GM18951 (cell line): ENCODE measurements around the gene SCIMP.
"Not testable (repeated sequence)": the region's sequence is repeated elsewhere in the genome, so short reads cannot be mapped to it uniquely, and the experiment has no call there.

ENCODE experiments used
- POLR2A ChIP-seq: IDR thresholded peaks from 4 replicates; pipeline ENCODE4 v1.6.1; 2011; ENCODE audit warnings: mild to moderate bottlenecking; ENCODE audit not compliant: insufficient read length, insufficient read depth; ENCODE audit errors: extremely low read depth
- in situ Hi-C: fragments of 300-500 bp; cut with MboI; formaldehyde crosslinking; loops from one replicate; pipeline ENCODE4 v1.12.0; 2022; ENCODE audit warnings: low sequenced_read_pairs, mixed read lengths, inconsistent platforms; ENCODE audit not compliant: unreplicated experiment

SCIMP gene

GRCh38 chr17:5191541-5192417 lies 42.9 kb downstream of the SCIMP start, which contains the start of gene ZNF594:
Gene ZNF594, minus strand, starts transcription at chr17:5191868. Its CDS starts 7,612 bp downstream, at chr17:5184256.
- in situ Hi-C loops, result no loop called here
- peak; percentile 96 for TF ChIP-seq POLR2A

- in situ Hi-C loops, result loop anchor here (10.0 kb wide), 2 partner anchors 51 to 89 kb away; partner anchors contain the start of gene SCIMP
- no peak for TF ChIP-seq POLR2A
These were observed 50.4 kb downstream of the SCIMP start for GRCh38 chr17:5184288-5184687.

- no peak for TF ChIP-seq POLR2A
- in situ Hi-C loops, result loop anchor here (10.0 kb wide), 2 partner anchors 51 to 89 kb away; partner anchors contain the start of gene SCIMP
These were observed 51.3 kb downstream of the SCIMP start for GRCh38 chr17:5183410-5183793.

- in situ Hi-C loops, result loop anchor here (10.0 kb wide), 2 partner anchors 52 to 88 kb away; partner anchors contain the start of gene SCIMP
These were observed 51.9 kb downstream of the SCIMP start for GRCh38 chr17:5182597-5183409.

GRCh38 chr17:5181509-5182305 lies 53.0 kb downstream of the SCIMP start:
- in situ Hi-C loops, result loop anchor here (10.0 kb wide), 2 partner anchors 53 to 87 kb away; partner anchors contain the start of gene SCIMP
- no peak for TF ChIP-seq POLR2A

More at GRCh38 chr17:5182597-5183409, 51.9 kb downstream of the SCIMP start:
- TF ChIP-seq POLR2A, result no peak

- in situ Hi-C loops, result no loop called here
- TF ChIP-seq POLR2A, result no peak
These were observed 55.7 kb downstream of the SCIMP start for GRCh38 chr17:5179003-5179402.

GRCh38 chr17:5175027-5175426 lies 59.6 kb downstream of the SCIMP start:
- in situ Hi-C loops, result not testable (repeated sequence)

- in situ Hi-C loops, result not testable (repeated sequence)
These were observed 68.7 kb downstream of the SCIMP start for GRCh38 chr17:5165791-5166564.

GRCh38 chr17:5164436-5164835 lies 70.2 kb downstream of the SCIMP start:
- TF ChIP-seq POLR2A, result no peak
- in situ Hi-C loops, result no loop called here

- in situ Hi-C loops, result not testable (repeated sequence)
These were observed 72.9 kb downstream of the SCIMP start for GRCh38 chr17:5161793-5162192.

- in situ Hi-C loops, result not testable (repeated sequence)
These were observed 74.0 kb downstream of the SCIMP start for GRCh38 chr17:5160702-5161101.
